ENCODE measurements around the gene TNFSF13B.

The TNFSF13B gene

GRCh38 chr13:108249150-108249549 is 20.4 kb upstream of the TNFSF13B start:
- Histone ChIP-seq H3K4me2 (ENCODE audit: low read length) (peak overlapping the region; percentile 17; the same call in 1 of the 2 replicates), H3K27ac (ENCODE audit: low read length) (no peak overlapping the region), H3K4me3 (ENCODE audit: low read length) (no peak overlapping the region), H3K4me1 (ENCODE audit: low read length) (peaks cover 9% of the 10 kb centered on the region), H3K79me2 (ENCODE audit: low read length) (no peaks in the 10 kb centered on the region), H4K20me1 (ENCODE audit: insufficient read depth, low read length) (no peaks in the 10 kb centered on the region), H3K9me3 (ENCODE audit: insufficient read depth, low read length) (no peaks in the 10 kb centered on the region), H2AFZ (ENCODE audit: low read depth, low read length) (no peak overlapping the region), H3K27me3 (ENCODE audit: low read depth, low read length) (no peaks in the 10 kb centered on the region), H3K9ac (ENCODE audit: low read length) (no peak overlapping the region), H3K36me3 (replicated peaks; ENCODE audit: low read depth, low read length) (no peaks in the 10 kb centered on the region)
- TF ChIP-seq CTCF (IDR thresholded peaks at IDR 0.05; ENCODE audit: low read depth, low read length) (no peak), EZH2phosphoT487 (IDR thresholded peaks at IDR 0.05; ENCODE audit: low read depth) (no peak)

- no peak for TF ChIP-seq EZH2phosphoT487 (IDR thresholded peaks at IDR 0.05; ENCODE audit: low read depth)
- TF ChIP-seq CTCF (IDR thresholded peaks at IDR 0.05; ENCODE audit: low read depth, low read length), result no peak
- no peaks in the 10 kb centered on the region for H3K79me2 ChIP-seq (ENCODE audit: low read length)
- no peak overlapping the region for H3K27ac ChIP-seq (ENCODE audit: low read length)
- H3K9me3 ChIP-seq (ENCODE audit: insufficient read depth, low read length), result no peaks in the 10 kb centered on the region
- H3K4me1 ChIP-seq (ENCODE audit: low read length), result no peaks in the 10 kb centered on the region
- H3K4me3 ChIP-seq (ENCODE audit: low read length), result no peak overlapping the region
- no peak overlapping the region for H2AFZ ChIP-seq (ENCODE audit: low read depth, low read length)
- H3K4me2 ChIP-seq (ENCODE audit: low read length), result no peak overlapping the region
- no peaks in the 10 kb centered on the region for H4K20me1 ChIP-seq (ENCODE audit: insufficient read depth, low read length)
- H3K27me3 ChIP-seq (ENCODE audit: low read depth, low read length), result no peaks in the 10 kb centered on the region
- H3K9ac ChIP-seq (ENCODE audit: low read length), result no peak overlapping the region
- no peaks in the 10 kb centered on the region for H3K36me3 ChIP-seq (replicated peaks; ENCODE audit: low read depth, low read length)
Observed at GRCh38 chr13:108257248-108257647, 12.3 kb upstream of the TNFSF13B start.

GRCh38 chr13:108263621-108264355 is 5.7 kb upstream of the TNFSF13B start:
- Histone ChIP-seq H3K9me3 (ENCODE audit: insufficient read depth, low read length) (no peaks in the 10 kb centered on the region), H3K79me2 (ENCODE audit: low read length) (no peaks in the 10 kb centered on the region), H3K27ac (ENCODE audit: low read length) (no peak overlapping the region), H3K36me3 (replicated peaks; ENCODE audit: low read depth, low read length) (no peaks in the 10 kb centered on the region), H3K4me1 (ENCODE audit: low read length) (peaks cover 7% of the 10 kb centered on the region), H3K4me2 (ENCODE audit: low read length) (no peak overlapping the region), H3K4me3 (ENCODE audit: low read length) (no peak overlapping the region), H4K20me1 (ENCODE audit: insufficient read depth, low read length) (no peaks in the 10 kb centered on the region), H2AFZ (ENCODE audit: low read depth, low read length) (no peak overlapping the region), H3K27me3 (ENCODE audit: low read depth, low read length) (no peaks in the 10 kb centered on the region), H3K9ac (ENCODE audit: low read length) (no peak overlapping the region)
- TF ChIP-seq CTCF (IDR thresholded peaks at IDR 0.05; ENCODE audit: low read depth, low read length), result no peak
- no peak for TF ChIP-seq EZH2phosphoT487 (IDR thresholded peaks at IDR 0.05; ENCODE audit: low read depth)

- H3K9me3 ChIP-seq (ENCODE audit: insufficient read depth, low read length), result no peaks in the 10 kb centered on the region
- no peak overlapping the region for H3K4me2 ChIP-seq (ENCODE audit: low read length)
- H3K36me3 ChIP-seq (replicated peaks; ENCODE audit: low read depth, low read length), result no peaks in the 10 kb centered on the region
- H3K79me2 ChIP-seq (ENCODE audit: low read length), result no peaks in the 10 kb centered on the region
- H3K4me1 ChIP-seq (ENCODE audit: low read length), result peaks cover 25% of the 10 kb centered on the region
- no peaks in the 10 kb centered on the region for H3K27me3 ChIP-seq (ENCODE audit: low read depth, low read length)
- no peak for TF ChIP-seq CTCF (IDR thresholded peaks at IDR 0.05; ENCODE audit: low read depth, low read length)
- no peak for TF ChIP-seq EZH2phosphoT487 (IDR thresholded peaks at IDR 0.05; ENCODE audit: low read depth)
- no peak overlapping the region for H3K4me3 ChIP-seq (ENCODE audit: low read length)
- no peak overlapping the region for H2AFZ ChIP-seq (ENCODE audit: low read depth, low read length)
- no peak overlapping the region for H3K9ac ChIP-seq (ENCODE audit: low read length)
- H3K27ac ChIP-seq (ENCODE audit: low read length), result no peak overlapping the region
- no peaks in the 10 kb centered on the region for H4K20me1 ChIP-seq (ENCODE audit: insufficient read depth, low read length)
Observed at GRCh38 chr13:108266321-108266990, 3.1 kb upstream of the TNFSF13B start.
